SU-DHL-6 (cell line): ENCODE data around the gene UBE3C.

Experiments
- CTCF ChIP-seq: fragments of 200-600 bp; sonication (generic); IDR thresholded peaks from one replicate; pipeline ENCODE4 v1.5.1; 2017; ENCODE audit warnings: antibody characterized with exemption, mild to moderate bottlenecking, low read length, moderate library complexity; ENCODE audit not compliant: insufficient read depth, poor library complexity, severe bottlenecking
- EZH2phosphoT487 ChIP-seq: fragments of 200-600 bp; sonication (generic), shearing (Covaris generic); conservative IDR thresholded peaks from 2 replicates; pipeline ENCODE4 v1.6.1; 2018; ENCODE audit warnings: mild to moderate bottlenecking, antibody characterized with exemption, low read length, moderate library complexity, mixed read lengths

- no peak for TF ChIP-seq CTCF
- TF ChIP-seq EZH2phosphoT487, result no peak
These were observed 101.0 kb downstream of the UBE3C start for GRCh38 chr7:157239571-157240270.
